HG03097 (cell line): Measurements from ENCODE around the gene WDPCP.
A peak's percentile ranks its signal among the peaks of the same experiment; 100 is the strongest.
"Not testable (repeated sequence)": the region's sequence is repeated elsewhere in the genome, so short reads cannot be mapped to it uniquely, and the experiment has no call there.

ENCODE experiments used
- ATAC-seq: cut with Tn5 transposase; IDR thresholded peaks from one replicate; pipeline ENCODE4 v1.9.1; 2021; ENCODE audit not compliant: unreplicated experiment, low FRiP score

WDPCP gene

DNA sequence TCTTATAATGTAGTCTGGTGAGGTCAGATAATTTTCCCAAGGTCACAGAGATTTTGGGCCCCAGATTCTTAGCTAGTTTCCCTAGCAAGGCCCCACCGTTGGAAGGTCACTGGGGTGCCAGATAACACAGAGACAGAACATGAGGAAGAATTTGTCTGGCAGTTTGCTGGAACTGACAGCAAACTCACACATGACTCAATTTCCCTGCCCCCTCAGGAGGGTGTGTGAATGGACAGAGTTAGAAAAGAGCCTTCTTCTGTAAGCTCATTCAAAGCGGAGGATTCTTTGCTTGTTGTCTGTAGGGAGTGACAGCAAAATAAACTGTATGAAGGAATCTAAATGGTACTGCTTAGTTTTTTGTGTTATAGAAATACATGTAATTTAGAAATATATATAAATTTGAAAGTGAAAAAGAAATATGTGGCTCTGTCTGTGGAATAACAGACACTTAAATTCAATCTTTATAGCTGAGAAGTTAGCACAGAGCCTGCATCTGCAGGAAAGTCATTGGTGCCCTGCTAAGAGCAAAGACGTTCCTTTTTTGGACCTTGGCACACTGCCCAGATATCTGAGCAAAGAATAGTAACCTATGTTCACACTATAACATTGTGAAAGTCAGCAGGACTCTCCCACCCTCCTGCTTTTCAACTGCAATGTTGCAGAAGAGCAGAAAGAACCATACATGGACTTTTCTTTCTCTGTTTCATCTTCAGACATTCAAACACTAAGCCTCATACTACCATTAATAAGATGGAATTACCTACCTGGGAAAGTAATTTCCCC lies 2.5 kb upstream of the WDPCP start:
- no peak for ATAC-seq

- ATAC-seq, result peak; percentile 13
Observed at GRCh38 chr2:63589148-63589958, 1.1 kb upstream of the WDPCP start.

GRCh38 chr2:63587814-63588384 lies 378 bp downstream of the WDPCP start:
- ATAC-seq, result no peak

GRCh38 chr2:63582873-63583272 lies 5.4 kb downstream of the WDPCP start:
- ATAC-seq, result no peak

- no peak for ATAC-seq
Observed at GRCh38 chr2:63581298-63581961, 6.8 kb downstream of the WDPCP start.

GRCh38 chr2:63580651-63581297 lies 7.5 kb downstream of the WDPCP start:
- ATAC-seq, result no peak

- no peak for ATAC-seq
Observed at GRCh38 chr2:63578767-63579166, 9.5 kb downstream of the WDPCP start.

GRCh38 chr2:63576546-63576945 lies 11.7 kb downstream of the WDPCP start:
- no peak for ATAC-seq

DNA sequence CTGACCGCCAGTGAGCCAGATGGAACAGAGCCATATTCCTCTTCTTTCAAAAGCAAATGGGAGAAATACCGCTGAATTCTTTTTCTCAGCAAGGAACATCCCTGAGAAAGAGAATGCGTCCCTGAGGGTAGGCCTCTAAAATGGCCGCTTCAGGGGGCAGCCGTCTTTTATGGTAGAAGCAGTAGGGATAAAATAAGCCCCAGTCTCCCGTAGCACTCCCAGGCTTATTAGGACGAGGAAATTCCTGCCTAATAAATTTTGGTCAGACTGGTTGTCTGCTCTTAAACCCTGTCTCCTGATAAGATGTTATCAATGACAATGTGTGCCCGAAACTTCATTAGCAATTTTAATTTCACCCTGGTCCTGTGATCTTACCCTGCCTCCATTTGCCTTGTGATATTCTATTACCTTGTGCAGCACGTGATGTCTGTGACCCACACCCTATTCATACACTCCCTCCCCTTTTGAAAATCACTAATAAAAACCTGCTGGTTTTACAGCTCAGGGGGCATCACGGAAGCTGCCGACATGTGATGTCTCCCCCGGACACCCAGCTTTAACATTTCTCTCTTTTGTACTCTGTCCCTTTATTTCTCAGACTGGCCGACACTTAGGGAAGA lies 14.4 kb downstream of the WDPCP start:
- not testable (repeated sequence) for ATAC-seq

GRCh38 chr2:63573026-63573425 lies 15.3 kb downstream of the WDPCP start:
- not testable (repeated sequence) for ATAC-seq

DNA sequence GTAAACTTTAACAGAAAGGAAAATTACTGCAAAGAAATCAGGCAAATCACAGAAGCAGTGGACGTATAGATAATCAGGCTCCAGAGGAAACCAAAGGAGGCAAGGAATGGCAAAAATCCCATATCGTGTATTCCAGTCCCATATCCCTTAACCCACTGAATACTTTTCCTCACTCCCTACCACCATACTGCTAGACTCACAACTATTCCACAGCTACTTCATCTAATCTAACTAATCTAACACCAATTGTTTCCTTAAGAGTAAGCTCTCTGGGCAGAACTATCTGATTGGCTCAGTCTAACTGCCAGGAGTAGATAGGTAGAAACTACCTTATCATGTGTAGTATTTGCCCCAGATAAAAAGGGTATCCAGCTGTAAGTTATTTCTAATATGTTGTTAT lies 16.3 kb downstream of the WDPCP start:
- no peak for ATAC-seq

DNA sequence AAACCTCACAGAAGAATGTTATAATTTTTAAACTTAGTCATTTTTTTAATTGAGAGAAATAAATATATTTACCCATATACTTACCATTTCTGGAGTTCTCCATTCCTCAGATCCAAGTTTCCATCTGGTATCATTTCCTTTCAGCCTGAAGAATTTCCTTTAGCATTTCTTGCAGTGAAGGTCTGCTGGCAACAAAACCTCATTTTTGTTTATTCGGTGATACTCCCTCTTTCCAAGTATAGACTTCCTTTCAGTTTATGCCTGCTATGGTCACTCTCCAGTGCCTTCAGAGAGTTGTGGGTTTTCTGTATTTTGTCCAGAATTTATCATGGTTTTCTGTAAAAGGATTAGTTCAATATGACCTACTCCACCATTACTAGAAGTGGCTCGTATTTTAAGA lies 17.0 kb downstream of the WDPCP start:
- ATAC-seq, result no peak

- no peak for ATAC-seq
Observed at GRCh38 chr2:63569740-63570139, 18.5 kb downstream of the WDPCP start.

GRCh38 chr2:63562751-63563150 lies 25.5 kb downstream of the WDPCP start:
- ATAC-seq, result no peak

GRCh38 chr2:63558922-63559321 lies 29.4 kb downstream of the WDPCP start:
- ATAC-seq, result not testable (repeated sequence)

DNA sequence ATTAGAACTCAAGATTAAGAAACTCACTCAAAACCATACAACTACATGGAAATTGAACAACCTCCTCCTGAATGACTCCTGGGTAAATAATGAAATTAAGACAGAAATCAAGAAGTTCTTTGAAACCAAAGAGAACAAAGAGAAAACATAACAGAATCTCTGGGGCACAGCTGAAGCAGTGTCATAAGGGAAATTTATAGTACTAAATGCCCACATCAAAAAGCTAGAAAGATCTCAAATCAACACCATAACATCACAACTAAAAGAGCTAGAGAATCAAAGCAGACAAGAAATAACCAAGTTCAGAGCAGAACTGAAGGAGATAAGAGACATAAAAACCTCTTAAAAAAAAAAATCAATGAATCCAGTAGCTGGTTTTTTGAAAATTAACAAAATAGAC lies 30.5 kb downstream of the WDPCP start:
- ATAC-seq, result not testable (repeated sequence)

DNA sequence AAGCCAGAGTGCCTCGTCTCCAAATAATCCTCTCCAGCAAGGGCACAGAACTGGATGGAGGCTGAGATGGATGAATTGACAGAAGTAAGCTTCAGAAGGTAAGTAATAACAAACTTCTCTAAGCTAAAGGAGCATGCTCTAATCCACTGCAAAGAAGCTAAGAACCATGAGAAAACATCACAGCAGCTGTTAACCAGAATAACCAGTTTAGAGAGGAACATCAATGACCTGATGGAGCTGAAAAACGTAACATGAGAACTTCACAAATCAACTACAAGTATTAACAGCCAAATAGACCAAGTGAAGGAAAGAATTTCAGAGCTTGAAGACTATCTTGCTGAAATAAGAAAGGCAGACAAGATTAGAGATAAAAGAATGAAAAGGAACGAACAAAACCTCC lies 32.3 kb downstream of the WDPCP start:
- ATAC-seq, result no peak

DNA sequence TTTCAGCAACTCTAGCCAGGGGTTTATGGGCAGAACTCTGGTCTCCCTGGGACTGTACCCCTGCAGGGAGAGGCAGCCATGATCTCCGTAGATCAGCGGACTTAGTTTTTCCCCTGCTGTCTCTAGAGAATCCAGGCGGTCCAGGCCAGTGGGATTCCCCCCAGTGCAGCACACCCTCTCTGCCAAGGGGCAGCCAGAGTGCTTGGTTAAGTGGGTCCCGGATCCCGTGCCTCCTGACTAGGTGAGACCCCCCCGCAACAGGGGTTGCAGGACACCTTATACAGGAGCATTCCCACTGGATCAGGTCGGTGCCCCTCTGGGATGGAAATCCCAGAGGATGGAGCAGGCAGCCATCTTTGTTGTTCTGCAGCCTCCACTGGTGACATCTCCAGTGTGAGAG lies 33.0 kb downstream of the WDPCP start:
- no peak for ATAC-seq

GRCh38 chr2:63553049-63553448 lies 35.2 kb downstream of the WDPCP start:
- ATAC-seq, result no peak

- no peak for ATAC-seq
Observed at GRCh38 chr2:63545023-63545422, 43.3 kb downstream of the WDPCP start.
